ENCODE results near the gene TSPAN10. TPM values are rescaled to one million over a fixed set of nuclear protein-coding genes. Genes with fewer than 3 reads are reported as not detected.
"Not testable (repeated sequence)": the region's sequence is repeated elsewhere in the genome, so short reads cannot be mapped to it uniquely, and the experiment has no call there.

The TSPAN10 gene
- total RNA-seq, 1 experiment from 2014 or later: 85.2 TPM

DNA sequence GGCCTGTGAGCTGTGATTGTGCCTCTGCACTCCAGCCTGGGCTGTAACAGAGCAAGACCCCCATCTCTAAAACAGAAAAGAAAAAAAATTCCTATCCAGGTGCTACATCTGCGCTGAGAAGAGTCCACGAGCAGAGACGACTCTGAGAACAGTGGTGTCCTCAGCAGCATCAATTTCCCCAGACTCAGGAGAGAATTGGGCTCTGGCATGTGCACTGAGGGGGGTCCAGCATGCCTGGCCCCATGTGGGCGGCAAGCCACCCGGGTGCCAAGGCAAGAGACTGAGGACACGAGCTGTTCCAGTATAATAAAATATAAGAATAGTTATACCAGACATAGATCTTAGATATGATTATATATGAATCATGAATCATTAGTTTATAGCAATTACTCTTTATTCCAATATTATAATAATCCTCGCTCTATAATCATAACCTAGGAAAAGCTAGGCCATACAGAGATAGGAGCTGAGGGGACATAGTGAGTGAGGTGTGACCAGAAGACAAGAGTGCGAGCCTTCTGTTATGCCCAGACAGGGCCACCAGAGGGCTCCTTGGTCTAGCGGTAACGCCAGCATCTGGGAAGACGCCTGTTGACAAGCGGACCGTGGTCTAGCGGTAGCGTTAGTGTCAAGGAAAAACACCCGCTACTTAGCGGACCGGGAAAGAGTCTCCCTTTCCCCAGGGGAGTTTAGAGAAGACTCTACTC is 38.7 kb downstream of the TSPAN10 start:
- peak; percentile 71 for DNase-seq (ENCODE audit: low read depth, low spot score)
- in situ Hi-C loops (cut with HindIII; ENCODE audit: low pct_unique_long_range_greater_than_20kb, low sequenced_read_pairs): not testable (repeated sequence)

DNA sequence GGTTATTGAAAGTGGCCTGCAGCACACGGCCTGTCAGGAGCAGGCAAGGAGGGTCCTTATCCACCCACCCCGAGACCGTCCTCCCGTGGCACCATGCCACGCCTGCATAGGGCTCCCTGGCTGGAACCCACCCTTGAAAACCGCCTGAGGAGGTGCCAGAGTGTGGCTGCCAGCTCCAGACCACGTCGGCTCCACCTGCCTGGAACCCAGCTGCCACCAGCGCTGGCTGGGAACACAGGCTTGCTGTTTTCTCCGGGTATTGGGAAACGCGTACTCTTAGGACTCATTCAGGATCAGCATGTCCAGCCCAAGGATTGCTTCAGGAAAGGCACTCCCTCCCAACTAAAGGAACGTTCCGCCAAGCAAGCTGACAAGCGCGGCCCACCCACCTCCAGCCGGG is 39.9 kb downstream of the TSPAN10 start:
- in situ Hi-C loops (cut with HindIII; ENCODE audit: low pct_unique_long_range_greater_than_20kb, low sequenced_read_pairs): no loop called here
- DNase-seq (ENCODE audit: low read depth, low spot score): no peak

DNA sequence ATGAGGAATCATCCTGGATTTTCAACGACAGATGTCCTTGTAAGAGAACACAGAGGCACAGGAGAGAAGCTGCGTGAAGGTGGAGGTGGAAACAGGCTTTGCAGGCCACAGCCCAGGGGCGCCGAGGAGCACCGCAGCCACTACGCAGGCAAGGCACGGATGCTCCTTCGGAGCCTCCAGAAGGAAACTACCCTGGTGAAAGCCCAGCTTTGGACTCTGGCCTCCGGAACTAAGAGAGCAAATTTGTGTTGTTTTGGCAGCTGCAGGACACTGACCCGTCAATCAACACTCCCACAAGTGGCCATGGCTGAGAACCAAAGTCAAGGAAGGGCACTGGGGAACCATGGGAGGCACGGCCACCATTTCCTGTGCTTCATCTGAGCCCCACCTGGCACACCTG is 43.2 kb downstream of the TSPAN10 start:
- in situ Hi-C loops (cut with HindIII; ENCODE audit: low pct_unique_long_range_greater_than_20kb, low sequenced_read_pairs): no loop called here
- DNase-seq (ENCODE audit: low read depth, low spot score): no peak

DNA sequence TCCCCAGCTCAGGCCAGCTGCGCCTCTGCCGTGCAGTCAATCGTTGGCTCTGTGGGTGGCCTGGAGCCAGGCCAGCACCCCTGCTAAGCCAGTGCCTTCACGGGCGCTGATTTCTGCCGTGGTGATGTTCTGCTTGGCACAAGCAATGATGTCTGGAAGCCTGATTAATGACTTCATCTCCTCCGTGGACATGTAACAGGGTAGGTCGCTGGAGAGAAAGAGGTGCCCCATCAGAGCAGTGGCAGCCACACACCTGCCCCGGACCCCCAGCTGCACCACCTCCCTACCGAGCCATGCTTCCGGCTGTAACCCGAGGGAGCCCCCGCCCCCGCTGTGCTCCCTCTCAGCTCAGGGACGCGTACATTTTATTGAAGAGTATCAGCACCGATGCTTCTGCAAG is 44.7 kb downstream of the TSPAN10 start:
- no peak for DNase-seq (ENCODE audit: low read depth, low spot score)
- in situ Hi-C loops (cut with HindIII; ENCODE audit: low pct_unique_long_range_greater_than_20kb, low sequenced_read_pairs): no loop called here

- DNase-seq (ENCODE audit: low read depth, low spot score): no peak
- in situ Hi-C loops (cut with HindIII; ENCODE audit: low pct_unique_long_range_greater_than_20kb, low sequenced_read_pairs): no loop called here
Observed at GRCh38 chr17:81682565-81683207, 45.7 kb downstream of the TSPAN10 start.

- in situ Hi-C loops (cut with HindIII; ENCODE audit: low pct_unique_long_range_greater_than_20kb, low sequenced_read_pairs): no loop called here
- no peak for DNase-seq (ENCODE audit: low read depth, low spot score)
Observed at GRCh38 chr17:81683208-81683583, 46.2 kb downstream of the TSPAN10 start.

DNA sequence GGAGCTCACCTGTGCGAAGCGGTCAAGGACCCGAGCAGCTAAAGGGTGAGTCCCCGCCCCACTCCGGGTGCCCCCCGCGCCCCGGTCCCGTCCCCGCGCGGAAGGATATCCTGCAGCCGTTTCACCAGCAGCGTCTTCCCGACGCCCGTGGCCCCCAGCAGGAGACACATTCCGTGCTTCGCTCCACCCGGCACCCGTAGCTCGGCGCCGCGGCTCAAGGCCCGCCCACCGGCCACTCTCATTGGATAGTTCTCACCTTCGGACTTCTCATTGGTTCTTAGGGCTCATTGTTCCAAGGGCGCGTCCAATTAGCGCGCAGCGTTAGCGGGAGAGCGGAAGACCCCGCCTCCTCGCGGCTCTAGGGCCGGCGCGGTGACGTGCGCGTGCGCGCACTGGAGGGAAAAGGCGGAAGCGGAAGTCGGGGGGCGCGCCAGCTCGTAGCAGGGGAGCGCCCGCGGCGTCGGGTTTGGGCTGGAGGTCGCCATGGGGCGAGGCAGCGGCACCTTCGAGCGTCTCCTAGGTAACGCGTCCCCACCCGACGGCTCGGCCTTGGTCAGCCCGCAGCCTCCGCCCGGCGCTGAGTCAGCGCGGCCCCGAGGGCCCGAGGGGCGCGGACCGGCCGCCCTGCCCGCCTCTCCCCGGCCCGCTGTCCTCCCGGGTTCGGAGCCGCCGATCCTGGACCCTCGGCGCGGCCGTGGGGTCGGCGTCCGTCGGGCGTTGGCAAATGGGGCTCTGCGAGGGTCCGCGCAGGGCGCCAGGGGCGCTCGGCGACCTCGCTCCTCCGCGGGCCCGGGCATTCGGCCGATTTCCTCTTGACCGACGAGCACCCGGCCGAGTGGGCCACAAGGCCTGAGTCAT is 46.8 kb downstream of the TSPAN10 start, which contains the start of the genes ARL16 and HGS:
ARL16 (minus strand) TSS at position 214 of the 858 bp plus-strand sequence; CDS start at position 170, 44 bp downstream.
HGS (plus strand) TSS at position 428 of the 858 bp plus-strand sequence; CDS start at position 484, 56 bp downstream.
- in situ Hi-C loops (cut with HindIII; ENCODE audit: low pct_unique_long_range_greater_than_20kb, low sequenced_read_pairs): no loop called here

GRCh38 chr17:81684442-81684911 is 47.5 kb downstream of the TSPAN10 start:
- in situ Hi-C loops (cut with HindIII; ENCODE audit: low pct_unique_long_range_greater_than_20kb, low sequenced_read_pairs): no loop called here

More for the DNA sequence above, 46.8 kb downstream of the TSPAN10 start, which contains the start of the genes ARL16 and HGS:
- peak; percentile 100 for DNase-seq (ENCODE audit: low read depth, low spot score)

GRCh38 chr17:81685108-81685507 is 48.1 kb downstream of the TSPAN10 start:
- in situ Hi-C loops (cut with HindIII; ENCODE audit: low pct_unique_long_range_greater_than_20kb, low sequenced_read_pairs): no loop called here
- DNase-seq (ENCODE audit: low read depth, low spot score): peak; percentile 53

More at GRCh38 chr17:81684442-81684911, 47.5 kb downstream of the TSPAN10 start:
- DNase-seq (ENCODE audit: low read depth, low spot score): peak; percentile 40

DNA sequence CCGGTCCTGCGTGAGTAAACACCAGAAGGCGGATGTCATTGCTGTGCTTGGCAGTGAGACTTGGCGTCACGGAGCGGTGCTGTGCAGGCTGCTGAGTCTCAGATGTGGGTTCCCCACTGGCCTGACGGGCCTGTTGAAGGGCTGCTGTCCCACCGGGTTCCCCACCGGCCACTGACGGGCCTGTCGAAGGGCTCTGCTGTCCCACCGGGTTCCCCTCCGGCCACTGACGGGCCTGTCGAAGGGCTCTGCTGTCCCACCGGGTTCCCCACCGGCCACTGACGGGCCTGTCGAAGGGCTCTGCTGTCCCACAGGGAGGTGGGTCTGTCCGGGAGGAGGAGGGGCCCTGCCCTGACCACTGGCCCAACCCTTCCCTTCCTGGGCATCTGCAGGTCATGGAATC is 49.6 kb downstream of the TSPAN10 start:
- no peak for DNase-seq (ENCODE audit: low read depth, low spot score)
- in situ Hi-C loops (cut with HindIII; ENCODE audit: low pct_unique_long_range_greater_than_20kb, low sequenced_read_pairs): no loop called here

GRCh38 chr17:81687770-81688541 is 51.0 kb downstream of the TSPAN10 start:
- in situ Hi-C loops (cut with HindIII; ENCODE audit: low pct_unique_long_range_greater_than_20kb, low sequenced_read_pairs): no loop called here
- DNase-seq (ENCODE audit: low read depth, low spot score): no peak

- in situ Hi-C loops (cut with HindIII; ENCODE audit: low pct_unique_long_range_greater_than_20kb, low sequenced_read_pairs): no loop called here
- DNase-seq (ENCODE audit: low read depth, low spot score): no peak
Observed at GRCh38 chr17:81688616-81689015, 51.6 kb downstream of the TSPAN10 start.

DNA sequence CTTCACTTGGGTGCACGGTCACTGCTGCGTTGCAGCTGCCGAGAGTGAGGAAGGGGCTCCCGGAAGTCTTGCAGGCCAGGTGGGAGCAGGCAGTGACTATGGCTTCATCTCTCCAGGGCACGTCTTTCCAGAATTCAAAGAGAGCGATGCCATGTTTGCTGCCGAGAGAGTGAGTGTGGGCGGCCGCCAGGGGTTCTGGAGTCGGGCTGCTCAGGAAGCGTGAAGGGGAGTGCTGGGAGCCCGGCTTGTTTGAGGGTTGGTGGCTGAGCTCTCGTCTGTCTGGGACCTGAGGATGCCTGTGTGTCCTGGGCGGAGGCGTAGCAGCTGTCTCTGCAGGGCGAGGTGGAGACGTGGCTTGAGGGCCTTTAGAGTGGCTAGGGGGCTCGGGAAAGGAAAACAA is 53.1 kb downstream of the TSPAN10 start:
- no peak for DNase-seq (ENCODE audit: low read depth, low spot score)
- in situ Hi-C loops (cut with HindIII; ENCODE audit: low pct_unique_long_range_greater_than_20kb, low sequenced_read_pairs): no loop called here

DNA sequence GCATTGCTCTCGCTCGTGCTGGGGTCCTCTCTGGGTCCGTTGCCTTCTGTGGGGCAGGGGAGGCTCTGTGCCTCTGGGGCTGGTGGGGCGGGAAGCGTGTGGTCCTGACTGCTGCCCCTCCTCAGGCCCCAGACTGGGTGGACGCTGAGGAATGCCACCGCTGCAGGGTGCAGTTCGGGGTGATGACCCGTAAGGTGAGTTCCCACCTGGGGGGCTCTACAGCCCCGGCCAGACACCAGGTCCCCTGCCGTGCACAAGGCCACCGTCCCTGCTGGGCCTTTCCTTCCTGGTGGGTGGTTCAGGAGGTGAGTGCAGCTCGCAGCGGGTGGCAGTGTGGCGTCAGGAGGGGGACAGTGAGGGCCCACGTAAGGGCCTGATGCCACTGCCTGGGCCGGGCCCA is 53.6 kb downstream of the TSPAN10 start:
- DNase-seq (ENCODE audit: low read depth, low spot score): no peak
- in situ Hi-C loops (cut with HindIII; ENCODE audit: low pct_unique_long_range_greater_than_20kb, low sequenced_read_pairs): no loop called here

DNA sequence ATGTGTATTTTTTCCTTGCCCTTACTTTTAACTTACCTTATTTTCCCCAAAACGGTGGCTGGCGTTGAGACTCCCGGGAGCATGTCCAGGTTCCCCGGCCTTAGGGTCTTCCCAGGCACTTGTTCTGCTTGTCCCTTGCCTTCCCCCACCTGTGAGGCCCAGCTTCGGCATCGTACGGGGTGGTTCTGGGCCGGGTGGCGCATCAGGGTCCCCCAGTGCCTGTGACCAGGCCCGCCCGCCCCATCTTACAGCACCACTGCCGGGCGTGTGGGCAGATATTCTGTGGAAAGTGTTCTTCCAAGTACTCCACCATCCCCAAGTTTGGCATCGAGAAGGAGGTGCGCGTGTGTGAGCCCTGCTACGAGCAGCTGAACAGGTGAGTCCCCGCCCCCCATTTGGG is 54.2 kb downstream of the TSPAN10 start:
- in situ Hi-C loops (cut with HindIII; ENCODE audit: low pct_unique_long_range_greater_than_20kb, low sequenced_read_pairs): no loop called here
- no peak for DNase-seq (ENCODE audit: low read depth, low spot score)

DNA sequence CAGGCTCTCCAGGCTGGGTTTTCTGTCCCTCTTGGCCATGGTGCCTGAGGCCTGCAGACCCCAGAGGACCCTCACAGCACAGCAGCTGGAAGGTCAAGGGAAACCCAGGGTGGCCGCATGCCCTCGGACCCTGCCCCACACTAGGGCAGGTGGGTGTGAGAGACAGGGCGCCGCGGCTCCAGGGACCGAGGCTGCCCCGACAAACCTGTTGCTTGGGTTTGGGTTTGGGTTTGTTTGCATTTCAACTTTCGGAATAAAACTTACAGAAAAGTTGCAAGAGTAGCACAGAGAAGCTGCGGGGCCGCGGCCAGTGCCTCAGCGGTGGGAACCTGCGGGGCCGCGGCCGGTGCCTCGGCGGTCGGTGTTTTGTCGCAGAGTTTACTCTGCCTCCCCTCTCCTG is 54.6 kb downstream of the TSPAN10 start:
- no peak for DNase-seq (ENCODE audit: low read depth, low spot score)
- in situ Hi-C loops (cut with HindIII; ENCODE audit: low pct_unique_long_range_greater_than_20kb, low sequenced_read_pairs): no loop called here

GRCh38 chr17:81693509-81694210 is 56.7 kb downstream of the TSPAN10 start:
- peak; percentile 34 for DNase-seq (ENCODE audit: low read depth, low spot score)
- in situ Hi-C loops (cut with HindIII; ENCODE audit: low pct_unique_long_range_greater_than_20kb, low sequenced_read_pairs): no loop called here

All from SK-MEL-5 (cell line).